ENCODE data around the gene GATAD1. TPM values are rescaled to one million over a fixed set of nuclear protein-coding genes. Genes with fewer than 3 reads are reported as not detected.
"Not testable (repeated sequence)": the region's sequence is repeated elsewhere in the genome, so short reads cannot be mapped to it uniquely, and the experiment has no call there.

GATAD1 gene
- total RNA-seq, 1 donor from 2014 or later, result 30.5 TPM

DNA sequence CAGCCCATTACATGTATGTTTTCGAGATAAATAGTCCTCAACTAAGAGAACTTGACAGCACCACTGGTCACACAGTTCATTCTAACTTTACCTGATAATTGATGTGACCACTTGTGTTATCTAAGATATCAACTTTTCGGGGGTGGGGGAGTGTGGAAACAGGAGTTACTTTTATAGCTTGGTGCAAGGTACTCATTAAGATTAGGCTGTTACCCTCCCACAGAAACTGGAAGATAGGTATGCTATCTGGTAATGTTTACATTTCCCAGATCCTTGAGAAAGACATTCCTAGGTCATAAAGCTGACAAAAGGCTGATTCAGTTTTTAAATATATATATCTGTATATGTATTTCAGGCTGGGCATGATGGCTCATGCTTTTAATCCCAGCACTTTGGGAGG, 19.4 kb downstream of the GATAD1 start:
- Histone ChIP-seq H3K4me3 (ENCODE audit: low read depth, low read length) (no peak overlapping the region), H3K27me3 (ENCODE audit: control insufficient read depth, insufficient read depth, low read length) (no peaks in the 10 kb centered on the region), H3K36me3 (ENCODE audit: control insufficient read depth, insufficient read depth, low read length) (no peaks in the 10 kb centered on the region)
- no peak for DNase-seq (ENCODE audit: low read depth)
- TF ChIP-seq CTCF (IDR thresholded peaks at IDR 0.05; ENCODE audit: insufficient read depth, low read length, poor library complexity, severe bottlenecking), result no peak

DNA sequence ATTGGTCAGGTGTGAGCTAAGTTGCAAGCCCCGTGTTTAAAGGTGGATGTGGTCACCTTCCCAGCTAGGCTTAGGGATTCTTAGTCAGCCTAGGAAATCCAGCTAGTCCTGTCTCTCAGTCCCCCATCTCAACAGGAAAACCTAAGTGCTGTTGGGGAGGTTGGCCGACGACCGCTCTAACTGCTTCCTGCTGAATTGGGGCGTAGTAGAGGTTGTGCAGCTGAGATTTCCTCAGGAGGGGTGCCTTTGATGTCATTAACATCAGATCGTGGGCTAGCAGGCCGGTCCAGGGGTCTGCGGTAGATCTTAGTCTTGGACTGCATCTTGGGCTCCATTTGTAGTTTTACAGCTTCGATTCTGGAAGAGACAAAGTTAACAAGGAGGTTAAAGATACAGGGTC, 21.3 kb downstream of the GATAD1 start:
- not testable (repeated sequence) for H3K4me3 ChIP-seq (ENCODE audit: low read depth, low read length); DNase-seq (ENCODE audit: low read depth); H3K36me3 ChIP-seq (ENCODE audit: control insufficient read depth, insufficient read depth, low read length); H3K27me3 ChIP-seq (ENCODE audit: control insufficient read depth, insufficient read depth, low read length)

GRCh38 chr7:92473989-92474388, 26.7 kb downstream of the GATAD1 start:
- not testable (repeated sequence) for H3K4me3 ChIP-seq (ENCODE audit: low read depth, low read length); H3K27me3 ChIP-seq (ENCODE audit: control insufficient read depth, insufficient read depth, low read length); H3K36me3 ChIP-seq (ENCODE audit: control insufficient read depth, insufficient read depth, low read length); DNase-seq (ENCODE audit: low read depth)

- not testable (repeated sequence) for H3K27me3 ChIP-seq (ENCODE audit: control insufficient read depth, insufficient read depth, low read length); H3K4me3 ChIP-seq (ENCODE audit: low read depth, low read length); DNase-seq (ENCODE audit: low read depth); H3K36me3 ChIP-seq (ENCODE audit: control insufficient read depth, insufficient read depth, low read length)
Observed at GRCh38 chr7:92475261-92475770, 28.0 kb downstream of the GATAD1 start.

- H3K4me3 ChIP-seq (ENCODE audit: low read depth, low read length); H3K27me3 ChIP-seq (ENCODE audit: control insufficient read depth, insufficient read depth, low read length); H3K36me3 ChIP-seq (ENCODE audit: control insufficient read depth, insufficient read depth, low read length); DNase-seq (ENCODE audit: low read depth): not testable (repeated sequence)
Observed at GRCh38 chr7:92475851-92476590, 28.7 kb downstream of the GATAD1 start.

DNA sequence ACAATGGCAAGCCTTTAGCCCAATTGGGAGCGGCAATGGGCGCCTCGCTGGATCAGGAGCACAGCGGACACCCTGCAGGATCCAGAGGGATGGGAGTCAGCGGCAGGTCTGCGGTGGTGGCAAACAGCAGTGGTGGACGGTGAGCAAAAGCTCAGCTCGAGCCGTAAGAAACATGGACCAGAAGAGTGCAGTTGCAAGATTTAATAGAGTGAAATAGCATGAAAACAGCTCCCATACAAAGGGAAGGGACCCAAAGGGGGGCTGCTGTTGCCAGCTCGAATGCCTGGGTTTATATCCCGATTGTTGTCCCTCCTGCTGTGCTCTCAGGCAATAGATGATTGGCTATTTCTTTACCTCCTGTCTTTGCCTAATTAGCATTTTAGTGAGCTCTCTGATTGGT, 30.4 kb downstream of the GATAD1 start, which contains the start of gene ERVW-1:
Gene ERVW-1, minus strand, starts transcription at position 266 of the 400 bp plus-strand sequence. CDS start 7,565 bp downstream, outside the sequence.
- not testable (repeated sequence) for H3K27me3 ChIP-seq (ENCODE audit: control insufficient read depth, insufficient read depth, low read length); DNase-seq (ENCODE audit: low read depth); H3K4me3 ChIP-seq (ENCODE audit: low read depth, low read length); H3K36me3 ChIP-seq (ENCODE audit: control insufficient read depth, insufficient read depth, low read length)

GRCh38 chr7:92478095-92478494, 30.8 kb downstream of the GATAD1 start:
- no peaks in the 10 kb centered on the region for H3K36me3 ChIP-seq (ENCODE audit: control insufficient read depth, insufficient read depth, low read length)
- no peak for TF ChIP-seq CTCF (IDR thresholded peaks at IDR 0.05; ENCODE audit: insufficient read depth, low read length, poor library complexity, severe bottlenecking)
- H3K27me3 ChIP-seq (ENCODE audit: control insufficient read depth, insufficient read depth, low read length), result no peaks in the 10 kb centered on the region
- H3K4me3 ChIP-seq (ENCODE audit: low read depth, low read length), result no peak overlapping the region
- no peak for DNase-seq (ENCODE audit: low read depth)

- Histone ChIP-seq H3K36me3 (ENCODE audit: control insufficient read depth, insufficient read depth, low read length) (no peaks in the 10 kb centered on the region), H3K27me3 (ENCODE audit: control insufficient read depth, insufficient read depth, low read length) (no peaks in the 10 kb centered on the region), H3K4me3 (ENCODE audit: low read depth, low read length) (no peak overlapping the region)
- DNase-seq (ENCODE audit: low read depth), result no peak
- no peak for TF ChIP-seq CTCF (IDR thresholded peaks at IDR 0.05; ENCODE audit: insufficient read depth, low read length, poor library complexity, severe bottlenecking)
Observed at GRCh38 chr7:92478711-92479110, 31.4 kb downstream of the GATAD1 start.

DNA sequence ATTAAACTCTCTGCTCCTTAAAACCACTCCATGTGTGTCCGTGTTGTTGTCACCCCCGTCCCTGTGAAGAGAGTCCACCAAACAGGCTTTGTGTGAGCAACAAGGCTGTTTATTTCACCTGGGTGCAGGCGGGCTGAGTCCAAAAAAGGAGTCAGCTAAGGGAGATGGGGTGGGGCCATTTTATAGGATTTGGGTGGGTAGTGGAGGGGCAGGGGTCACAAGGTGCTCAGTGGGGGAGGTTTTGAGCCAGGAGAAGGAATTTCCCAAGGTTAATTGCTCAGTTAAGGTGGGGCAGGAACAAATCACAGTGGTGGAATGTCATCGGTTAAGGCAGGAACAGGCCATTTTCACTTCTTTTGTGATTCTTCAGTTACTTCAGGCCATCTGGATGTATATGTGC, 31.9 kb downstream of the GATAD1 start:
- H3K36me3 ChIP-seq (ENCODE audit: control insufficient read depth, insufficient read depth, low read length); H3K27me3 ChIP-seq (ENCODE audit: control insufficient read depth, insufficient read depth, low read length); DNase-seq (ENCODE audit: low read depth); H3K4me3 ChIP-seq (ENCODE audit: low read depth, low read length): not testable (repeated sequence)

- not testable (repeated sequence) for H3K4me3 ChIP-seq (ENCODE audit: low read depth, low read length); H3K36me3 ChIP-seq (ENCODE audit: control insufficient read depth, insufficient read depth, low read length); DNase-seq (ENCODE audit: low read depth); H3K27me3 ChIP-seq (ENCODE audit: control insufficient read depth, insufficient read depth, low read length)
Observed at GRCh38 chr7:92483624-92484023, 36.3 kb downstream of the GATAD1 start.

- not testable (repeated sequence) for H3K27me3 ChIP-seq (ENCODE audit: control insufficient read depth, insufficient read depth, low read length); H3K36me3 ChIP-seq (ENCODE audit: control insufficient read depth, insufficient read depth, low read length); DNase-seq (ENCODE audit: low read depth); H3K4me3 ChIP-seq (ENCODE audit: low read depth, low read length)
Observed at GRCh38 chr7:92484226-92484625, 36.9 kb downstream of the GATAD1 start.
